Cardiac fibroblast (primary cell): ENCODE measurements around the gene B4GALT5.
A peak's percentile ranks its signal among the peaks of the same experiment; 100 is the strongest.

ENCODE experiments used
- DNase-seq, 2 donors: peaks; one replicate each; pipeline versions ENCODE4 v3.0.0 to v3.0.0-alpha.2; 2010; ENCODE audit warnings: low read depth in 2 of 2
- H3K4me3 ChIP-seq, 2 donors: replicated peaks in 1 of 2; 1 replicate in 1 of 2; 2 replicates in 1 of 2; pipeline ENCODE4 v1.5.1; 2011; ENCODE audit warnings: low read depth in 2 of 2, low read length in 2 of 2, mild to moderate bottlenecking in 2 of 2, moderate library complexity in 1 of 2
- TF ChIP-seq, protein P1 (sequence below): IDR thresholded peaks from one replicate; pipeline ENCODE4 v1.5.1; 2011; ENCODE audit warnings: low read depth, mild to moderate bottlenecking, low read length, inconsistent platforms

B4GALT5 gene

DNA sequence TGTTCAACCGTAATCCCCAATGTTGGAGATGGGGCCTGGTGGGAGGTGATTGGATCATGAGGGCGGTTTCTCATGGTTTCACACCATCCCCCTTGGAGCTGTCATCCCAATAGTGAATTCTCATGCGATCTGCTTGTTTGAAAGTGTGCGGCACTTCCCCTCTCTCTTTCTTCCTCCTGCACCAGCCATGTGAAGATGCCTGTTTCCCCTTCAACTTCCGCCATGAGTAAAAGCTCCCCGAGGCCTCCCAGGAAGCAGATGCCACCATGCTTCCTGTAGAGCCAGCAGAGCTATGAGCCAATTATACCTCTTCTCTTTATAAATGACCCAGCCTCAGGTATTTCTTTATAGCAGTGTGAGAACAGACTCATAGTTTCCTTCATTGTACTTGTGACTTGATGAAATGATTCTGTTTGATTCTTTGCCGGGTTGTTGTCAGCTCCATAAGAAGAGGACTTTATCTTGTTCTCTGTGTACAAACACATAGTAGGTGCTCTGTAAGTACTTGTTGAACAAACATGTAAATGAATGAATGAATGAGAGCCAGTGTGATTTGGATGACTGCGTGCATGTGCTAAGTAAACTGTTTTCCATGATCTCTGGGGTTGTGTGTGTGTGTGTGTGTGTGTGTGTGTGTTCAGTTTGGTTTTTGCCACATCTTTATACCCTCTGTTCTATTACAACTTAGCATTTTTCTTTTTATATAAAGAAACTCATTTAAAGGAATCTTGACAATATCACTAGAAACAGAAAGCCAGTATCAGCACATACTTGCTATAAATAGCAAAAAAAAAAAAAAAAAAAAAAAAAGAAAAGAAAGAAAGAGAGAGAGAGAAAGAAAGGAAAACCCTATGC, 123.3 kb downstream of the B4GALT5 start:
- H3K4me3 ChIP-seq = no peak overlapping the region
- DNase-seq = peak in 1 of 2 donors; percentile 32
- TF ChIP-seq, protein P1, sequence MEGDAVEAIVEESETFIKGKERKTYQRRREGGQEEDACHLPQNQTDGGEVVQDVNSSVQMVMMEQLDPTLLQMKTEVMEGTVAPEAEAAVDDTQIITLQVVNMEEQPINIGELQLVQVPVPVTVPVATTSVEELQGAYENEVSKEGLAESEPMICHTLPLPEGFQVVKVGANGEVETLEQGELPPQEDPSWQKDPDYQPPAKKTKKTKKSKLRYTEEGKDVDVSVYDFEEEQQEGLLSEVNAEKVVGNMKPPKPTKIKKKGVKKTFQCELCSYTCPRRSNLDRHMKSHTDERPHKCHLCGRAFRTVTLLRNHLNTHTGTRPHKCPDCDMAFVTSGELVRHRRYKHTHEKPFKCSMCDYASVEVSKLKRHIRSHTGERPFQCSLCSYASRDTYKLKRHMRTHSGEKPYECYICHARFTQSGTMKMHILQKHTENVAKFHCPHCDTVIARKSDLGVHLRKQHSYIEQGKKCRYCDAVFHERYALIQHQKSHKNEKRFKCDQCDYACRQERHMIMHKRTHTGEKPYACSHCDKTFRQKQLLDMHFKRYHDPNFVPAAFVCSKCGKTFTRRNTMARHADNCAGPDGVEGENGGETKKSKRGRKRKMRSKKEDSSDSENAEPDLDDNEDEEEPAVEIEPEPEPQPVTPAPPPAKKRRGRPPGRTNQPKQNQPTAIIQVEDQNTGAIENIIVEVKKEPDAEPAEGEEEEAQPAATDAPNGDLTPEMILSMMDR = no peak

DNA sequence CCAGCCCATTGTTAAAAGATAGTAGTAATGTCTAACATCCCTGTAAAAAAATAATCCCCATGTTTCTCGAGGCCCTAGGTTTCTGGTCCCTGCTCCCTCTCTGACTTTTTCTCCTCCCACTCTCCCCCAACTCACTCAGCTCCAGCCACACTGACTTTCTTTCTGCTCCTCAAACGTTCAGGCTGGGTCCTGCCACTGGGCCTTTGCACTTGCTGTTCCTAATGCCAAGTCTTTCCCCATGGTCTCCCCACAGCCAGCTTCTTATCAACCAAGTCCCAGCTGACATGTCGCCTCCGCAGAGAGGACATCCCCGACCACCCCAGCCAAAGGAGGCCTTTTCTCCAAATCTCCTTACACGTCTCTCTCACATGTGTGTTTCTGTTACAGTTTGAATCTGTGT, 123.9 kb downstream of the B4GALT5 start:
- no peak overlapping the region for H3K4me3 ChIP-seq
- TF ChIP-seq, protein P1 = no peak
- no peak for DNase-seq

DNA sequence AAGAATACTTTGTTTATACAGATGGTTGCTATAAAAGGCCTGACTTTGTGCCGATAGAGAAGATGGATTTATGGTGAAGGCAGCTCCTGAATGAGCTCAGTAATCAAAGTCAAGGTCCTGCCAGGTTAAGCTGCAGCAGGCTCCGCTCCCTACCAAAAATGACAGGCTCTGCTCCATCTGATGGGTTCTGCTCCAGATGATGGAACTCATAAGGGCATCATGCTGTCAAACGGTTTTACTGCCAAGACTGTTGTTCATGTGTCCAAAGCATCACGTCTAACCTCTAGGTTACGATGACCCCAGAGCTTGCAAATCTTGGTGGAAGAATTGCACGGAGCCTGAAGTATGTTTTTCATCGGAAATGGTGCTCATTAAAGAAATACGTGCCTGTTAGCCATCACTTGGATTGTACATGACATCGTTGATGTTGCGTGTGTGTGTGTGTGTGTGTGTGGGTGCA, 126.5 kb downstream of the B4GALT5 start:
- TF ChIP-seq, protein P1 = no peak
- no peak overlapping the region for H3K4me3 ChIP-seq
- peak; percentile 37 to 47 for DNase-seq

DNA sequence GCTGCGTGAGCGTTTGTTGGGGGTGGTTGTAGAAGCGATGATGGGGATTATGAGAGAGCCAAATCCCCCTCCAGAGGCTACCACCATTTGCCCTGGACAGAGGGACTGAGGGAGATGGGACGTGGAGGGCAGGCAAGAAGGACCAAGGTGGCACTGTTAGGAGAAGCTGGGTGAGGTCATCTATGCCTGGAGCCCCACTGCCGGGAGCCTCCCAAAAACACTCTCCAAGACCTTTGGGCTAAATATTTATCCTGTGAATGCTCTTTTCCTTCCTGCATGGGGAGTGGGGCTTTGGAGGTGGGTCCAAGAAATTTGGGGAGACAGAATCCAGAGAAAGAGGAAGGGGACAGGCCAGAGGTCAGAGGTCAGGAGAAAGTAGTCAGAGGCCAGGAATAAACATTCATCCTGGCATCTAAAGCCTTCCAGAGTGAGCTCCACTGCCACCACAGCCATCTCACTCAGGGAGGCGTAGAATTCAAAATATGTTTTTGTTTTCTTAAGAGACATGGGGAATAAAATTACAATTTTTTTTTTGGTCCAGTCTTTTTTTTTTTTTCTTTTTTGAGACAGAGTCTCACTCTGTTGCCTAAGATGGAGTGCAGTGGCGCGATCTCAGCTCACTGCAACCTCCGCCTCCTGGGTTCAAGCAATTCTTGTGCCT, 128.0 kb downstream of the B4GALT5 start:
- no peak overlapping the region for H3K4me3 ChIP-seq
- no peak for DNase-seq
- TF ChIP-seq, protein P1 = no peak

DNA sequence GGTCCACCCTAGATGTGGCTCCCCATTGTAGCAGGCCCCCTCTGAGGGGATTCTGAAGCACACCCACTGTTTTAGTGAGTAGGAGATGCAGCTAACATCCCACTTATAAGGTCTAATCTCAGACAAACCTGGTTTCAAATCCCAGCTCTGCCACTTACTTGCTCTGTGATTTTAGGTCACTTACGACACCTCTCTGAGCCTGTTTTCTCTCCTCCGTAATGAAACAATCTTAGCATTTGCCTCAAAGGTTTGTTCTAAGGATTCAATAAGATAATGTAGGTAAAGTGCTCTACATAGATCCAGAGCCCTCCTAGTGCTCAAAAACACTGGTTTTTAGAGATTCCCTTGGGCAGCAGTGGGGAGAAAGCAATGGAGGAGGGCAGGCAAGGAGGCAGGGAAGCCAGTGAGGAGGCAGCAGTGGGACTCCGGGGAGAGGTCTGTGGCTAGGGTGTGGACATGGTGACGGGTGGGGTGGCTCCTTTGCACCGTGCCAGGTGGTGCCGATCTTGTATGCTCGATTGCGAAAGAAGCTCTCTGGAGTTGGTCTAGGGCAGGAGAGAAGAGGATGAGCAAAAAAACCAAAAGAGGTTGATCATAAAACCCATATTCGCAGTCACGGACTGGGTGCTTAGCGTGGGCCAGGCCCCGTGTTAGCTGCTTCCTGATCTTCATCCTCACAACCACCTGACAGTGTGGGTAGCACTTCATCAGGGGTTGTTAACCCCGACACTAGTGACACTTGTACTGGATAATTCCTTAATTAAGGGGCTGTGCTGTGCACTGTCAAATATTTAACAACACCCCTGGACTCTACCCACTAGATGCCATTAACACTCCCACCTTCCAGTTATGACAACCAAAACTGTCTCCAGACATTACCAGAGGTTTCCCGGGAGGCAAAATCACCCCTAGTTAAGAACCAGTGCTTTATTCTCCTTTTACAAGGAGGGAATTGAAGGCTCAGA, 129.0 kb downstream of the B4GALT5 start:
- no peak for DNase-seq
- TF ChIP-seq, protein P1 = no peak
- H3K4me3 ChIP-seq = no peak overlapping the region

DNA sequence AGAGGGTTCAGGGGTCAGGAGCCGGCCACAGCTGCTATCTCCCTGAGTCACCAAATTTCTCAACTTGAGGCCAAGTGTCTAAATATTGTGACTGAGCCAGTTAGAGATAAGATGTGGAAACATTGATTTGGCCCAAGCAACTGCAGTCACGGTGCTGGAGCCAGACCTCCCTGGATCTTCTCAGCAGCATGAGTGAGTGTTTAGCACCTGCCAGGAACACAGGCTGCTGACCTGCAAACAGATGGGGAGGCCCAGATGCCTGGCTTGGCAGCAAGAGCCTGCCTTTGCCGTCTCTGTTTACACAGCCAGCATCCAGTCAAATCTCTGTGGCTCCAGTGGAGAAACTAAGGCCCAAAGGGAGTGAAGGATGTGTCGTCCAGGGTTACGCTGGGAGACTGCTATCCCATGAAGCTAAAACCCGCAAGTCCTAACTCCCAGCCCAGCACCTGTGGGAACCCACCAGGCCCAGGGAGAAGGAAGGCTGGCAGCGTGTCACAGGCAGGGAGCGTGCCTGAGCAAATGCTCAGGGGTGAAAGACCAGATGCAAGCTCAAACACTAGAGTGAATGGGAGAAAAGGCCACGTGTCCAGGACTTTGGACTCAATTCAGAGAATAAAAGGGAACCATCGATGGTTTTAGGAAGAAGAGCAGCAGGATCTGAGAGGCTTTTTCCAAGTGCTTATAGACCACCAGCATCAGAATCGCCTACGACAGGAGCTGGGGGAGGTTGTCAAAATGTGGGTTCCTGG, 129.8 kb downstream of the B4GALT5 start:
- TF ChIP-seq, protein P1 = peak; percentile 1
- DNase-seq = peak; percentile 73 to 95
- no peak overlapping the region for H3K4me3 ChIP-seq
